Kidney (tissue), 14 donors: ENCODE measurements around the gene CTXN2. TPM values are rescaled to one million over a fixed set of nuclear protein-coding genes. Genes with fewer than 3 reads are reported as not detected.

Experiments used
- DNase-seq, 5 donors: peaks; one replicate each; pipeline ENCODE4 v3.0.0-alpha.2; 2013 to 2020
- FAIRE-seq: peaks from 2 replicates; lab custom pipeline; 2012; peaks lifted over from hg19 to GRCh38; lab: Jason Lieb, UNC
- H3K27ac ChIP-seq, 2 donors: one replicate each; pipeline ENCODE4 v1.7.0; 2013; ENCODE audit warnings: low read depth in 2 of 2, low read length in 2 of 2, inconsistent platforms in 1 of 2
- H3K27me3 ChIP-seq: one replicate; pipeline ENCODE4 v1.7.1; 2013; ENCODE audit warnings: low read length, inconsistent platforms; ENCODE audit not compliant: control insufficient read depth, insufficient read depth
- H3K36me3 ChIP-seq, 3 donors: one replicate each; pipeline versions ENCODE4 v1.7.0 to v1.7.1; 2013; ENCODE audit warnings: low read length in 3 of 3, control low read depth in 1 of 3, inconsistent platforms in 1 of 3; ENCODE audit not compliant: insufficient read depth in 3 of 3, control insufficient read depth in 2 of 3
- H3K4me1 ChIP-seq, 3 donors: one replicate each; pipeline versions ENCODE4 v1.7.0 to v1.7.1; 2013; ENCODE audit warnings: low read length in 3 of 3, inconsistent platforms in 1 of 3, low read depth in 1 of 3; ENCODE audit not compliant: control insufficient read depth in 2 of 3, insufficient read depth in 2 of 3
- H3K4me3 ChIP-seq, 3 donors: one replicate each; pipeline versions ENCODE4 v1.7.0 to v1.8.1; 2013; ENCODE audit warnings: low read length in 3 of 3, control low read depth in 1 of 3, inconsistent platforms in 1 of 3
- H3K9ac ChIP-seq, 3 donors: one replicate each; pipeline versions ENCODE4 v1.7.0 to v1.7.1; 2013; ENCODE audit warnings: low read length in 3 of 3, control low read depth in 1 of 3, inconsistent platforms in 1 of 3
- H3K9me3 ChIP-seq, 3 donors: one replicate each; pipeline versions ENCODE4 v1.7.0 to v1.7.1; 2013; ENCODE audit warnings: low read length in 3 of 3, control low read depth in 1 of 3, inconsistent platforms in 1 of 3; ENCODE audit not compliant: control insufficient read depth in 2 of 3, insufficient read depth in 1 of 3
- CTCF ChIP-seq: IDR thresholded peaks from 3 replicates; pipeline ENCODE4 v1.5.1; 2012; ENCODE audit warnings: mild to moderate bottlenecking, moderate library complexity, borderline replicate concordance; ENCODE audit not compliant: insufficient read depth; ENCODE audit errors: extremely low read depth
- intact Hi-C: fragments of 100-400 bp; cut with DNase I; formaldehyde crosslinking; loops from one replicate; pipeline ENCODE4 v1.11.1; 2022
- polyA plus RNA-seq: library from polyadenylated mRNA; stranded (reverse); fragments of 350-450 nt; fragmentation: Illumina TruSeq; extraction: RNeasy Lipid Tissue Mini Kit (QIAGEN cat#74804); gene quantifications from one replicate; pipeline ENCODE4 v1.2.3, GENCODE V29; 2014; ENCODE audit warnings: low read depth, low replicate concordance; ENCODE audit not compliant: insufficient read depth
- total RNA-seq: library from RNA; stranded (reverse); fragmentation: NEBNext Ultra II Directional; extraction: Animal tissue kit (Norgen Biotek cat#: 25700); gene quantifications from one replicate; pipeline ENCODE4 v1.2.1, GENCODE V29; 2021
- donor health status: control.
- donor health status: control.
- donor health status: control.
- donor health status: control.
- donor health status: control.
- donor health status: DM: yes; HTN: yes; CAD: no.
- donor health status: Normal renal cell carcinoma (clear cell type).

The CTXN2 gene
- total and polyA plus RNA-seq, 2 donors from 2014 or later = 0.06 to 0.15 TPM

GRCh38 chr15:48145923-48146322 lies 45.5 kb upstream of the CTXN2 start:
- H3K36me3 ChIP-seq = peaks cover 0 to 2% (median 0%) of the 10 kb centered on the region in 3 donors
- H3K4me1 ChIP-seq = no peaks in the 10 kb centered on the region
- H3K27me3 ChIP-seq = no peaks in the 10 kb centered on the region
- intact Hi-C loops = no loop called here
- no peaks in the 10 kb centered on the region for H3K9me3 ChIP-seq
- no peak overlapping the region for H3K4me3 ChIP-seq
- DNase-seq = no peak
- no peak overlapping the region for H3K27ac ChIP-seq
- FAIRE-seq = no peak
- H3K9ac ChIP-seq = no peak overlapping the region
- no peak for TF ChIP-seq CTCF

DNA sequence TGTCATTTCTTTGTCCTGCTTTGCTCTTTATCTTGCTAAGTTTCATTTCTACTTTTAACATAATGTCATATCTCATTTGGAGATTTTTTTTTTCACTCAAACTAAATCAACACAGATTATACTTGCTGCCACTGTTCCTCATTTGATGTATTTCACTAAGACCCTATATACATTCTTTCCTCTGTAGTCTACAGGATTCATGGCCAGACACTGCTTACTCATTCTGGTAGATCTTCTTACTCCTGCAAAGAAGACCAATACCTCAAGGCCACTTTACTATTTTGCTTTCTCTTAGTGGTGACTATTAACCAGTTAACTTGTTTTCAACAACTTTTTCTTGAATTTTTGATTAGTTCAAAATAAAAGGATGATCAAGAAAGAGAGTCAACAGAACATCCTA lies 44.1 kb upstream of the CTXN2 start:
- Histone ChIP-seq H3K36me3 (peaks cover 0 to 2% (median 0%) of the 10 kb centered on the region in 3 donors), H3K9me3 (no peaks in the 10 kb centered on the region), H3K27ac (no peak overlapping the region), H3K4me3 (no peak overlapping the region), H3K9ac (no peak overlapping the region), H3K27me3 (no peaks in the 10 kb centered on the region), H3K4me1 (no peaks in the 10 kb centered on the region)
- no peak for TF ChIP-seq CTCF
- FAIRE-seq = no peak
- intact Hi-C loops = no loop called here
- no peak for DNase-seq

- Histone ChIP-seq H3K27me3 (no peaks in the 10 kb centered on the region), H3K9ac (no peak overlapping the region), H3K4me3 (no peak overlapping the region), H3K27ac (no peak overlapping the region), H3K4me1 (peaks cover 0 to 6% (median 0%) of the 10 kb centered on the region in 3 donors), H3K36me3 (peaks cover 0 to 9% (median 2%) of the 10 kb centered on the region in 3 donors), H3K9me3 (no peaks in the 10 kb centered on the region)
- no peak for TF ChIP-seq CTCF
- intact Hi-C loops = no loop called here
- no peak for FAIRE-seq
- DNase-seq = no peak
Measured at GRCh38 chr15:48149858-48150257, 41.6 kb upstream of the CTXN2 start.

DNA sequence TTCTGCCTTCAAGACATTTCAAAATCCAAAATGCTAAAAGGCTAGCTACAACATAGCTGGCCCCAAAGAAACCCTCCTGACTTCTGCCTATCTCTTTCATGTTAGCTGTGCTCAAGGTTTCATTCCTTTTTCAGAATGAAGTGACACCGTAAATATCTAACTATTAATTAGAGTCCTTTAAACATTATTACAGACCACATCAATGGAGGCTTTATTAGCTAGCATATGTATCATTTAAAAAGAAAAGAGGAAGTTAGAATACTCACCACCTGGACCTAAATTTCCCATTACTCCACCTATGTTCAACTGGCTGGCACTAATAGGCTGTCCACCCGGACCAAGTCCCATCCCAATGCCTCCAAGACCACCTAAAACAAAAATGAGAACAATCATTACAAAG lies 37.9 kb upstream of the CTXN2 start:
- intact Hi-C loops = no loop called here
- Histone ChIP-seq H3K9ac (no peak overlapping the region), H3K27me3 (no peaks in the 10 kb centered on the region), H3K36me3 (peaks cover 0 to 9% (median 0%) of the 10 kb centered on the region in 3 donors), H3K4me1 (peaks cover 0 to 6% (median 0%) of the 10 kb centered on the region in 3 donors), H3K4me3 (no peak overlapping the region), H3K27ac (no peak overlapping the region), H3K9me3 (no peaks in the 10 kb centered on the region)
- no peak for FAIRE-seq
- no peak for DNase-seq
- TF ChIP-seq CTCF = no peak
